Measurements from ENCODE around the gene CSNK1G1. TPM values are rescaled to one million over a fixed set of nuclear protein-coding genes. Genes with fewer than 3 reads are reported as not detected.

Gene CSNK1G1
- total RNA-seq, 1 experiment from 2014 or later = 18.5 TPM

GRCh38 chr15:64324165-64324877 lies 31.7 kb downstream of the CSNK1G1 start:
- DNase-seq (ENCODE audit: low read depth, low spot score) = no peak
- in situ Hi-C loops (cut with HindIII; ENCODE audit: low pct_unique_long_range_greater_than_20kb, low sequenced_read_pairs) = no loop called here

GRCh38 chr15:64315216-64315615 lies 40.8 kb downstream of the CSNK1G1 start:
- no peak for DNase-seq (ENCODE audit: low read depth, low spot score)
- in situ Hi-C loops (cut with HindIII; ENCODE audit: low pct_unique_long_range_greater_than_20kb, low sequenced_read_pairs) = no loop called here

GRCh38 chr15:64314456-64314855 lies 41.5 kb downstream of the CSNK1G1 start:
- DNase-seq (ENCODE audit: low read depth, low spot score) = no peak
- in situ Hi-C loops (cut with HindIII; ENCODE audit: low pct_unique_long_range_greater_than_20kb, low sequenced_read_pairs) = no loop called here

GRCh38 chr15:64311566-64311965 lies 44.4 kb downstream of the CSNK1G1 start:
- in situ Hi-C loops (cut with HindIII; ENCODE audit: low pct_unique_long_range_greater_than_20kb, low sequenced_read_pairs) = no loop called here
- DNase-seq (ENCODE audit: low read depth, low spot score) = no peak

- DNase-seq (ENCODE audit: low read depth, low spot score) = no peak
- in situ Hi-C loops (cut with HindIII; ENCODE audit: low pct_unique_long_range_greater_than_20kb, low sequenced_read_pairs) = no loop called here
These were observed 45.9 kb downstream of the CSNK1G1 start for GRCh38 chr15:64310036-64310435.

GRCh38 chr15:64305261-64305660 lies 50.7 kb downstream of the CSNK1G1 start:
- in situ Hi-C loops (cut with HindIII; ENCODE audit: low pct_unique_long_range_greater_than_20kb, low sequenced_read_pairs) = no loop called here

GRCh38 chr15:64289550-64289949 lies 66.4 kb downstream of the CSNK1G1 start:
- no peak for DNase-seq (ENCODE audit: low read depth, low spot score)
- in situ Hi-C loops (cut with HindIII; ENCODE audit: low pct_unique_long_range_greater_than_20kb, low sequenced_read_pairs) = no loop called here

More at GRCh38 chr15:64305261-64305660, 50.7 kb downstream of the CSNK1G1 start:
- no peak for DNase-seq (ENCODE audit: low read depth, low spot score)

- in situ Hi-C loops (cut with HindIII; ENCODE audit: low pct_unique_long_range_greater_than_20kb, low sequenced_read_pairs) = no loop called here
- DNase-seq (ENCODE audit: low read depth, low spot score) = peak; percentile 55
These were observed 67.0 kb downstream of the CSNK1G1 start for GRCh38 chr15:64288999-64289398.

- in situ Hi-C loops (cut with HindIII; ENCODE audit: low pct_unique_long_range_greater_than_20kb, low sequenced_read_pairs) = no loop called here
- no peak for DNase-seq (ENCODE audit: low read depth, low spot score)
These were observed 67.4 kb downstream of the CSNK1G1 start for GRCh38 chr15:64288577-64288976.

- in situ Hi-C loops (cut with HindIII; ENCODE audit: low pct_unique_long_range_greater_than_20kb, low sequenced_read_pairs) = no loop called here
- DNase-seq (ENCODE audit: low read depth, low spot score) = no peak
These were observed 68.0 kb downstream of the CSNK1G1 start for GRCh38 chr15:64287953-64288352.

GRCh38 chr15:64286473-64286872 lies 69.5 kb downstream of the CSNK1G1 start:
- in situ Hi-C loops (cut with HindIII; ENCODE audit: low pct_unique_long_range_greater_than_20kb, low sequenced_read_pairs) = no loop called here

GRCh38 chr15:64285871-64286270 lies 70.1 kb downstream of the CSNK1G1 start:
- in situ Hi-C loops (cut with HindIII; ENCODE audit: low pct_unique_long_range_greater_than_20kb, low sequenced_read_pairs) = no loop called here
- DNase-seq (ENCODE audit: low read depth, low spot score) = no peak

More at GRCh38 chr15:64286473-64286872, 69.5 kb downstream of the CSNK1G1 start:
- no peak for DNase-seq (ENCODE audit: low read depth, low spot score)

- in situ Hi-C loops (cut with HindIII; ENCODE audit: low pct_unique_long_range_greater_than_20kb, low sequenced_read_pairs) = no loop called here
- DNase-seq (ENCODE audit: low read depth, low spot score) = no peak
These were observed 70.8 kb downstream of the CSNK1G1 start for GRCh38 chr15:64285150-64285549.

GRCh38 chr15:64284042-64284441 lies 71.9 kb downstream of the CSNK1G1 start:
- in situ Hi-C loops (cut with HindIII; ENCODE audit: low pct_unique_long_range_greater_than_20kb, low sequenced_read_pairs) = no loop called here
- DNase-seq (ENCODE audit: low read depth, low spot score) = peak; percentile 46

- in situ Hi-C loops (cut with HindIII; ENCODE audit: low pct_unique_long_range_greater_than_20kb, low sequenced_read_pairs) = no loop called here
- peak; percentile 79 for DNase-seq (ENCODE audit: low read depth, low spot score)
These were observed 73.3 kb downstream of the CSNK1G1 start for GRCh38 chr15:64282701-64283100.

GRCh38 chr15:64279131-64279530 lies 76.8 kb downstream of the CSNK1G1 start:
- in situ Hi-C loops (cut with HindIII; ENCODE audit: low pct_unique_long_range_greater_than_20kb, low sequenced_read_pairs) = no loop called here

GRCh38 chr15:64275934-64276333 lies 80.0 kb downstream of the CSNK1G1 start:
- DNase-seq (ENCODE audit: low read depth, low spot score) = no peak
- in situ Hi-C loops (cut with HindIII; ENCODE audit: low pct_unique_long_range_greater_than_20kb, low sequenced_read_pairs) = no loop called here

More at GRCh38 chr15:64279131-64279530, 76.8 kb downstream of the CSNK1G1 start:
- no peak for DNase-seq (ENCODE audit: low read depth, low spot score)

- in situ Hi-C loops (cut with HindIII; ENCODE audit: low pct_unique_long_range_greater_than_20kb, low sequenced_read_pairs) = no loop called here
- no peak for DNase-seq (ENCODE audit: low read depth, low spot score)
These were observed 81.5 kb downstream of the CSNK1G1 start for GRCh38 chr15:64274341-64274950.

GRCh38 chr15:64267331-64267973 lies 88.5 kb downstream of the CSNK1G1 start:
- DNase-seq (ENCODE audit: low read depth, low spot score) = no peak
- in situ Hi-C loops (cut with HindIII; ENCODE audit: low pct_unique_long_range_greater_than_20kb, low sequenced_read_pairs) = no loop called here

Measured in SK-MEL-5 (cell line).